Bone marrow (tissue), 2 donors: Measurements from ENCODE around the gene DIRAS1.
A peak's percentile ranks its signal among the peaks of the same experiment; 100 is the strongest.

Experiments
- DNase-seq, 2 donors: peaks; one replicate each; lab custom pipeline; 2025; lab: John Stamatoyannopoulos, UW

Gene DIRAS1

GRCh38 chr19:2720777-2721569 is at the start of gene DIRAS1:
DIRAS1 (minus strand) TSS chr19:2721372; CDS start chr19:2717806, 3,566 bp downstream.
- no peak for DNase-seq

- peak in 1 of 2 donors; percentile 77 for DNase-seq
These were observed 49.2 kb upstream of the DIRAS1 start for GRCh38 chr19:2770055-2771013.

GRCh38 chr19:2769218-2769617 is 48.0 kb upstream of the DIRAS1 start:
- DNase-seq = no peak

GRCh38 chr19:2768365-2769132 is 47.4 kb upstream of the DIRAS1 start:
- DNase-seq = no peak

- no peak for DNase-seq
These were observed 46.5 kb upstream of the DIRAS1 start for GRCh38 chr19:2767688-2768087.

GRCh38 chr19:2766594-2767372 is 45.6 kb upstream of the DIRAS1 start:
- DNase-seq = no peak

GRCh38 chr19:2765376-2765775 is 44.2 kb upstream of the DIRAS1 start:
- DNase-seq = no peak

GRCh38 chr19:2764945-2765344 is 43.8 kb upstream of the DIRAS1 start:
- DNase-seq = no peak

- DNase-seq = no peak
These were observed 42.5 kb upstream of the DIRAS1 start for GRCh38 chr19:2763687-2764086.

GRCh38 chr19:2762783-2763496 is 41.8 kb upstream of the DIRAS1 start:
- no peak for DNase-seq

- no peak for DNase-seq
These were observed 41.0 kb upstream of the DIRAS1 start for GRCh38 chr19:2761876-2762782.

- DNase-seq = no peak
These were observed 40.1 kb upstream of the DIRAS1 start for GRCh38 chr19:2761309-2761677.

- DNase-seq = no peak
These were observed 38.8 kb upstream of the DIRAS1 start for GRCh38 chr19:2759965-2760364.

- no peak for DNase-seq
These were observed 38.2 kb upstream of the DIRAS1 start for GRCh38 chr19:2759362-2759761.

GRCh38 chr19:2758601-2759313 is 37.6 kb upstream of the DIRAS1 start:
- DNase-seq = no peak

- DNase-seq = no peak
These were observed 36.0 kb upstream of the DIRAS1 start for GRCh38 chr19:2756921-2757881.

- DNase-seq = no peak
These were observed 35.3 kb upstream of the DIRAS1 start for GRCh38 chr19:2756477-2756876.

- no peak for DNase-seq
These were observed 34.6 kb upstream of the DIRAS1 start for GRCh38 chr19:2755811-2756210.
